ENCODE measurements around the gene NAV3.

- no peak for TF ChIP-seq CTCF (IDR thresholded peaks at IDR 0.05; ENCODE audit: low read depth, low read length, poor library complexity, severe bottlenecking)
- TF ChIP-seq EZH2phosphoT487 (IDR thresholded peaks at IDR 0.05; ENCODE audit: borderline replicate concordance, low read length), result no peak
Observed at GRCh38 chr12:77946541-77947061, 115.9 kb downstream of the NAV3 start.
